WTC11 (cell line): ENCODE data around the gene SH3GL2.

Experiments used
- ELF4 ChIP-seq: sonication (generic); formaldehyde crosslinking; IDR thresholded peaks from 2 replicates; pipeline ENCODE4 v1.8.1; 2022; ENCODE audit warnings: low read depth, mild to moderate bottlenecking, moderate library complexity, missing genetic modification reagents
- JUN ChIP-seq: sonication (generic); formaldehyde crosslinking; IDR thresholded peaks from 2 replicates; pipeline ENCODE4 v1.8.0; 2023; ENCODE audit warnings: mild to moderate bottlenecking, missing genetic modification reagents
- NFYB ChIP-seq: sonication (generic); formaldehyde crosslinking; conservative IDR thresholded peaks from 2 replicates; pipeline ENCODE4 v1.8.0; 2022; ENCODE audit warnings: low read depth, missing genetic modification reagents
- NR3C1 ChIP-seq: sonication (generic); formaldehyde crosslinking; conservative IDR thresholded peaks from 2 replicates; pipeline ENCODE4 v1.8.1; 2023; ENCODE audit warnings: low read depth, mild to moderate bottlenecking, missing genetic modification reagents
- TCF7 ChIP-seq: sonication (generic); formaldehyde crosslinking; IDR thresholded peaks from 2 replicates; pipeline ENCODE4 v1.8.0; 2022; ENCODE audit warnings: mild to moderate bottlenecking, low read depth, missing genetic modification reagents, moderate library complexity
- TEAD1 ChIP-seq: sonication (generic); formaldehyde crosslinking; IDR thresholded peaks from 2 replicates; pipeline ENCODE4 v1.8.0; 2022; ENCODE audit warnings: mild to moderate bottlenecking, missing genetic modification reagents
- ZNF219 ChIP-seq: sonication (generic); formaldehyde crosslinking; IDR thresholded peaks from 2 replicates; pipeline ENCODE4 v1.8.0; 2023; ENCODE audit warnings: missing genetic modification reagents, mild to moderate bottlenecking, borderline replicate concordance
- ZNF416 ChIP-seq: fragments of 250-450 bp; sonication (Bioruptor Pico); IDR thresholded peaks from 2 replicates; pipeline ENCODE4 v1.9.0; 2021; ENCODE audit warnings: mild to moderate bottlenecking, inconsistent platforms
- TF ChIP-seq, protein P1 (sequence below): sonication (generic); formaldehyde crosslinking; IDR thresholded peaks from 2 replicates; pipeline ENCODE4 v1.8.1; 2022; ENCODE audit warnings: missing genetic modification reagents, borderline replicate concordance
- TF ChIP-seq, protein P2 (sequence below): fragments of 200-600 bp; IDR thresholded peaks from 2 replicates; pipeline ENCODE4 v1.8.0; 2022; ENCODE audit warnings: antibody characterized with exemption
- TF ChIP-seq, protein P3 (sequence below): fragments of 250-450 bp; sonication (Bioruptor Pico); IDR thresholded peaks from 2 replicates; pipeline ENCODE4 v1.9.0; 2021; ENCODE audit warnings: mild to moderate bottlenecking
- TF ChIP-seq, protein P4 (sequence below): sonication (generic); formaldehyde crosslinking; conservative IDR thresholded peaks from 2 replicates; pipeline ENCODE4 v1.8.1; 2022; ENCODE audit warnings: mild to moderate bottlenecking, missing genetic modification reagents

DNA sequence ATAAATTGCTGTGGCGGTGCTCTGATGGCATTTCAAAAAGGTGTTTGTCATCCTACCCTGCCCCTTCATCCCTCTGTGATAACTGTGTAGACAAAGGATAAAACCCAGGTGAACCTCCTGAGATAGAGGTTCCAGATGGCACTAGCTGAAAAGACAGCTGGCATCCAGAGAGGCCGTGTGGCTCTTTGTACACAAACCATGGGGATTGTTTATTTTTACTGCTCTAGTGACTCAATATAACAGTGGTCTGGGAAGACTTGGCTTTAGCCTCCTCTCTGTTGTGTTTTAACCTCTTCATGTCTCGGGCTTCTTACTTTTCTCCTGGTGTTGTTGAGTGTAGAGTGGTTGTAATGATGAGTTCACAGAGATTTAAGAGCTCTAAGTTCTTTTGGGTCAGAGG, 48.8 kb downstream of the SH3GL2 start:
- TF ChIP-seq TEAD1 (no peak), ZNF219 (no peak), NFYB (CRISPR knock-in tag) (no peak), ELF4 (CRISPR knock-in tag) (no peak), NR3C1 (CRISPR knock-in tag) (no peak), JUN (CRISPR knock-in tag) (no peak), TCF7 (CRISPR knock-in tag) (no peak), ZNF416 (no peak)
- TF ChIP-seq, protein P1, sequence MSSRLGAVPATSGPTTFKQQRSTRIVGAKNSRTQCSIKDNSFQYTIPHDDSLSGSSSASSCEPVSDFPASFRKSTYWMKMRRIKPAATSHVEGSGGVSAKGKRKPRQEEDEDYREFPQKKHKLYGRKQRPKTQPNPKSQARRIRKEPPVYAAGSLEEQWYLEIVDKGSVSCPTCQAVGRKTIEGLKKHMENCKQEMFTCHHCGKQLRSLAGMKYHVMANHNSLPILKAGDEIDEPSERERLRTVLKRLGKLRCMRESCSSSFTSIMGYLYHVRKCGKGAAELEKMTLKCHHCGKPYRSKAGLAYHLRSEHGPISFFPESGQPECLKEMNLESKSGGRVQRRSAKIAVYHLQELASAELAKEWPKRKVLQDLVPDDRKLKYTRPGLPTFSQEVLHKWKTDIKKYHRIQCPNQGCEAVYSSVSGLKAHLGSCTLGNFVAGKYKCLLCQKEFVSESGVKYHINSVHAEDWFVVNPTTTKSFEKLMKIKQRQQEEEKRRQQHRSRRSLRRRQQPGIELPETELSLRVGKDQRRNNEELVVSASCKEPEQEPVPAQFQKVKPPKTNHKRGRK (CRISPR knock-in tag), result no peak
- TF ChIP-seq, protein P2, sequence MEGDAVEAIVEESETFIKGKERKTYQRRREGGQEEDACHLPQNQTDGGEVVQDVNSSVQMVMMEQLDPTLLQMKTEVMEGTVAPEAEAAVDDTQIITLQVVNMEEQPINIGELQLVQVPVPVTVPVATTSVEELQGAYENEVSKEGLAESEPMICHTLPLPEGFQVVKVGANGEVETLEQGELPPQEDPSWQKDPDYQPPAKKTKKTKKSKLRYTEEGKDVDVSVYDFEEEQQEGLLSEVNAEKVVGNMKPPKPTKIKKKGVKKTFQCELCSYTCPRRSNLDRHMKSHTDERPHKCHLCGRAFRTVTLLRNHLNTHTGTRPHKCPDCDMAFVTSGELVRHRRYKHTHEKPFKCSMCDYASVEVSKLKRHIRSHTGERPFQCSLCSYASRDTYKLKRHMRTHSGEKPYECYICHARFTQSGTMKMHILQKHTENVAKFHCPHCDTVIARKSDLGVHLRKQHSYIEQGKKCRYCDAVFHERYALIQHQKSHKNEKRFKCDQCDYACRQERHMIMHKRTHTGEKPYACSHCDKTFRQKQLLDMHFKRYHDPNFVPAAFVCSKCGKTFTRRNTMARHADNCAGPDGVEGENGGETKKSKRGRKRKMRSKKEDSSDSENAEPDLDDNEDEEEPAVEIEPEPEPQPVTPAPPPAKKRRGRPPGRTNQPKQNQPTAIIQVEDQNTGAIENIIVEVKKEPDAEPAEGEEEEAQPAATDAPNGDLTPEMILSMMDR, result no peak
- TF ChIP-seq, protein P3, sequence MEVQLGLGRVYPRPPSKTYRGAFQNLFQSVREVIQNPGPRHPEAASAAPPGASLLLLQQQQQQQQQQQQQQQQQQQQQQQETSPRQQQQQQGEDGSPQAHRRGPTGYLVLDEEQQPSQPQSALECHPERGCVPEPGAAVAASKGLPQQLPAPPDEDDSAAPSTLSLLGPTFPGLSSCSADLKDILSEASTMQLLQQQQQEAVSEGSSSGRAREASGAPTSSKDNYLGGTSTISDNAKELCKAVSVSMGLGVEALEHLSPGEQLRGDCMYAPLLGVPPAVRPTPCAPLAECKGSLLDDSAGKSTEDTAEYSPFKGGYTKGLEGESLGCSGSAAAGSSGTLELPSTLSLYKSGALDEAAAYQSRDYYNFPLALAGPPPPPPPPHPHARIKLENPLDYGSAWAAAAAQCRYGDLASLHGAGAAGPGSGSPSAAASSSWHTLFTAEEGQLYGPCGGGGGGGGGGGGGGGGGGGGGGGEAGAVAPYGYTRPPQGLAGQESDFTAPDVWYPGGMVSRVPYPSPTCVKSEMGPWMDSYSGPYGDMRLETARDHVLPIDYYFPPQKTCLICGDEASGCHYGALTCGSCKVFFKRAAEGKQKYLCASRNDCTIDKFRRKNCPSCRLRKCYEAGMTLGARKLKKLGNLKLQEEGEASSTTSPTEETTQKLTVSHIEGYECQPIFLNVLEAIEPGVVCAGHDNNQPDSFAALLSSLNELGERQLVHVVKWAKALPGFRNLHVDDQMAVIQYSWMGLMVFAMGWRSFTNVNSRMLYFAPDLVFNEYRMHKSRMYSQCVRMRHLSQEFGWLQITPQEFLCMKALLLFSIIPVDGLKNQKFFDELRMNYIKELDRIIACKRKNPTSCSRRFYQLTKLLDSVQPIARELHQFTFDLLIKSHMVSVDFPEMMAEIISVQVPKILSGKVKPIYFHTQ (CRISPR knock-in tag), result no peak
- TF ChIP-seq, protein P4, sequence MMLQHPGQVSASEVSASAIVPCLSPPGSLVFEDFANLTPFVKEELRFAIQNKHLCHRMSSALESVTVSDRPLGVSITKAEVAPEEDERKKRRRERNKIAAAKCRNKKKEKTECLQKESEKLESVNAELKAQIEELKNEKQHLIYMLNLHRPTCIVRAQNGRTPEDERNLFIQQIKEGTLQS (CRISPR knock-in tag), result no peak
